Retinal pigment epithelial cell (primary cell): ENCODE results near the gene PLA2G2C.

ENCODE experiments used
- DNase-seq: peaks from one replicate; pipeline ENCODE4 v3.0.0-alpha.2; 2010; ENCODE audit warnings: low read depth
- H3K4me3 ChIP-seq: 2 replicates; pipeline ENCODE4 v1.5.1; 2011; ENCODE audit warnings: mild to moderate bottlenecking, low read length, control low read depth, moderate library complexity
- TF ChIP-seq, protein P1 (sequence below): conservative IDR thresholded peaks from 2 replicates; pipeline ENCODE4 v1.5.1; 2011; ENCODE audit warnings: low read depth, low read length, control low read depth, inconsistent platforms

The PLA2G2C gene

GRCh38 chr1:20139776-20140612 is 46.3 kb downstream of the PLA2G2C start:
- TF ChIP-seq, protein P1, sequence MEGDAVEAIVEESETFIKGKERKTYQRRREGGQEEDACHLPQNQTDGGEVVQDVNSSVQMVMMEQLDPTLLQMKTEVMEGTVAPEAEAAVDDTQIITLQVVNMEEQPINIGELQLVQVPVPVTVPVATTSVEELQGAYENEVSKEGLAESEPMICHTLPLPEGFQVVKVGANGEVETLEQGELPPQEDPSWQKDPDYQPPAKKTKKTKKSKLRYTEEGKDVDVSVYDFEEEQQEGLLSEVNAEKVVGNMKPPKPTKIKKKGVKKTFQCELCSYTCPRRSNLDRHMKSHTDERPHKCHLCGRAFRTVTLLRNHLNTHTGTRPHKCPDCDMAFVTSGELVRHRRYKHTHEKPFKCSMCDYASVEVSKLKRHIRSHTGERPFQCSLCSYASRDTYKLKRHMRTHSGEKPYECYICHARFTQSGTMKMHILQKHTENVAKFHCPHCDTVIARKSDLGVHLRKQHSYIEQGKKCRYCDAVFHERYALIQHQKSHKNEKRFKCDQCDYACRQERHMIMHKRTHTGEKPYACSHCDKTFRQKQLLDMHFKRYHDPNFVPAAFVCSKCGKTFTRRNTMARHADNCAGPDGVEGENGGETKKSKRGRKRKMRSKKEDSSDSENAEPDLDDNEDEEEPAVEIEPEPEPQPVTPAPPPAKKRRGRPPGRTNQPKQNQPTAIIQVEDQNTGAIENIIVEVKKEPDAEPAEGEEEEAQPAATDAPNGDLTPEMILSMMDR: no peak
- no peak for DNase-seq
- H3K4me3 ChIP-seq: no peak overlapping the region

GRCh38 chr1:20138961-20139550 is 47.3 kb downstream of the PLA2G2C start, which contains the start of gene PLA2G2F:
TSS of gene PLA2G2F (plus strand) at chr1:20139323. CDS start at chr1:20139428, 105 bp downstream.
- no peak for DNase-seq
- TF ChIP-seq, protein P1: no peak
- no peak within 1 kb of the TSS for H3K4me3 ChIP-seq

- no peak for DNase-seq
- no peak overlapping the region for H3K4me3 ChIP-seq
- TF ChIP-seq, protein P1: no peak
Observed at GRCh38 chr1:20138346-20138745, 48.0 kb downstream of the PLA2G2C start.

DNA sequence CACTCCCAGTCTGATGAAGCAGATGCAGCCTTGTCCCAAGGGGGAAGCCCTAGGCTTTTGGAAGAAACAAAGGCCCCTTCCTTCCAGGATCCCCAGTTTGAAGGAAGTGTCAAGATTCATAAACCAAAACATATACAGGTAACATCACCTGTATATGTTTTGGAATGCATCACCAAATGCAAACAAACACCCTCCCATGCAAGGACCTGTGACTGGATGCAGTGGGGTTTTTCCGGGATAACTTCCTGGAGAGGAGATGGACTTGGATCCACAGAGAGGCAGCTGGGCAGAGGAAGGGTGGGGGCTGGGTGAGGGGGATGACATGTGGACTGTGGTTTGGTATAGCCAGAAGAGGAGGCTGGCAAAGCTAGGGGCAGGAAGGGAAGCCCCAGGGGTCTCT is 48.7 kb downstream of the PLA2G2C start:
- H3K4me3 ChIP-seq: no peak overlapping the region
- TF ChIP-seq, protein P1: no peak

GRCh38 chr1:20137055-20137454 is 49.3 kb downstream of the PLA2G2C start:
- TF ChIP-seq, protein P1: no peak
- no peak overlapping the region for H3K4me3 ChIP-seq
- no peak for DNase-seq

More for the DNA sequence above, 48.7 kb downstream of the PLA2G2C start:
- no peak for DNase-seq

GRCh38 chr1:20136249-20136648 is 50.1 kb downstream of the PLA2G2C start:
- TF ChIP-seq, protein P1: no peak
- H3K4me3 ChIP-seq: no peak overlapping the region
- DNase-seq: no peak
